NCI-H446 (cell line): Measurements from ENCODE around the gene MACF1.

Experiments
- DNase-seq, 2 experiments: peaks; one replicate each; lab custom pipeline; 2025; lab: John Stamatoyannopoulos, UW

The MACF1 gene

GRCh38 chr1:39352881-39353280, 148.4 kb downstream of the MACF1 start:
- DNase-seq = no peak

- no peak for DNase-seq
Observed at GRCh38 chr1:39354572-39354971, 150.1 kb downstream of the MACF1 start.

DNA sequence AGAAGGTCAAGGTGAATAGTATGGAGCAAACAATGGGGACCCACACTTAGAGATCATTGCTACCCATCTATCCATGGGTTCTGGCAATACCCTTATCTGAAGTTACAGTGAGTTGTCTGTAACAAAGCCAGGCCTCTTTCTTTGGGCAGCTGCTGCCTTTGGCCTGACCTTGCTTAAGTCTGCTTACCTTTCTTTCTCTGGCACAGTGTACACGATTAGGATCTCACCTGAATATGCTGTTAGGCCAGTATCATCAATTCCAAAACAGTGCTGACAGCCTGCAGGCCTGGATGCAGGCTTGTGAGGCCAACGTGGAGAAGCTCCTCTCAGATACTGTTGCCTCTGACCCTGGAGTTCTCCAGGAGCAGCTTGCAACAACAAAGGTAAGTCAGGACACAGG, 154.0 kb downstream of the MACF1 start:
- no peak for DNase-seq

GRCh38 chr1:39359028-39359570, 154.6 kb downstream of the MACF1 start:
- no peak for DNase-seq

GRCh38 chr1:39360731-39361130, 156.2 kb downstream of the MACF1 start:
- no peak for DNase-seq

GRCh38 chr1:39361446-39361845, 157.0 kb downstream of the MACF1 start:
- DNase-seq = no peak

GRCh38 chr1:39363267-39363666, 158.8 kb downstream of the MACF1 start:
- DNase-seq = no peak

DNA sequence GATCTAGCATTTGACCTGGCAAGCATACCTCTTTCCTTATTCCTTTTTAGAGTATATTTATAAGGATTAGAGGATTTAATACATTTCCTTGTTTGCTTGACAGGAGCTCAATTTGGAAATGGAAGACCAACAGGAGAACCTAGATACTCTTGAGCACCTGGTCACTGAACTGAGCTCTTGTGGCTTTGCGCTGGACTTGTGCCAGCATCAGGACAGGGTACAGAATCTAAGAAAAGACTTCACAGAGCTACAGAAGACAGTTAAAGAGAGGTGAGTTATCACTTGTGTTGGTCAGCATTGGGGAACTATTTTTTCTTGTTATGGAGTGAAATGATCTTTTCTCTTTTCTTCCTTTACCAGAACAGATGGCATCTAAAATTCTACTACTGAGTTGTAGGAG, 163.6 kb downstream of the MACF1 start:
- no peak for DNase-seq

DNA sequence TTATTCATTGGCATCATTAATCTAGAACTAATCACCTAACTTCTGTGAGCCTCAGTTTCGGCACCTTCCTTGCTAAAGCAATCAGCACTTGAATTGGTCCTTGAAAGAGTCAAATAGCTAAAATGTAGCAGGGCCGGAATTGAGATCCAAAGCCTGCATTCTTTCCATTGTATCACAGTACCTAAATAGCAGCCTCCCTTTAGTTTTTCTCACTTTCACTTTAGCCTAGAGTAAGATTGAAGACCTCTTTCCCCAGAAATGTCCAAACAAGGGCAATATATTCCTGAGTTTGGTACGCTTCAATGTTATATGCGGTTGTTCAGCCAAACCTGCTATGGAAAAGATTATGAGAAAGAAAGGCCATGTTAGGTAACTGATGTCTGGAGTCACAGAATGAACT, 165.1 kb downstream of the MACF1 start:
- no peak for DNase-seq

DNA sequence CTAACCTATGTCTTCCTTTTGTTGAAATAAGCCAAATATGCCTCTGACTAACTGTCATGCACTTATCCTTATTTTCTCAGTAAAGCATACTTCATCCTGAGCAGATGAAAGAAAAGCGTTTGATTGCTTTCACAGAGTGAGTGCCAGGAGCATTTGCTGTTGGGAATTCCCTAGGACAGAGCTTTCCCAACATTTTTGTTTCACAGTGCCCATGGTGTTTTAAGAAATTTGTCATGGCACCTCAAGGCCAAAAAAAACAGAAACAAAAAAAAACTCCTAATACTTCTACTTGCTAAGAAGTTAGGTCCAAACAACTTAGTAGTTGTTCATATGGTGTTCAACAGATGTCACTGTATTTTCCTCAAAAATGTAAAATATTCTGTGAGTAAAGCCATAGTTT, 166.1 kb downstream of the MACF1 start:
- DNase-seq = no peak

GRCh38 chr1:39372105-39372504, 167.6 kb downstream of the MACF1 start:
- no peak for DNase-seq

DNA sequence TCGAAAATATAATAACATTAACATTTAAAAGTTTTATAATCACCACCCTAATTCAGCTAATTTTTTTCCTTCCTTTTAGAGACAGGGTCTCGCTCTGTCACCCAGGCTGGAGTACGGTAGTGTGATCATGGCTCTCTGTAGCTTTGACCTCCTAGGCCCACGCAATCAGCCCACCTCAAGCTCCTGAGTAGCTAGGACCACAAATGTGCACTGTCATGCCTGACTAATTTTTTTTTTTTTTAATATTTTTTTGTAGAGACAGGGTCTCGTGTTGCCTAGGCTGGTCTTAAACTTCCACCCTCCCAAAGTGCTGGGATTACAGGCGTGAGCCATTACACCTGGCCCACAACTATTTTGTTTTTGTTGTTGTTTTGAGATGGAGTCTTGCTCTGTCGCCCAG, 172.2 kb downstream of the MACF1 start:
- DNase-seq = no peak

DNA sequence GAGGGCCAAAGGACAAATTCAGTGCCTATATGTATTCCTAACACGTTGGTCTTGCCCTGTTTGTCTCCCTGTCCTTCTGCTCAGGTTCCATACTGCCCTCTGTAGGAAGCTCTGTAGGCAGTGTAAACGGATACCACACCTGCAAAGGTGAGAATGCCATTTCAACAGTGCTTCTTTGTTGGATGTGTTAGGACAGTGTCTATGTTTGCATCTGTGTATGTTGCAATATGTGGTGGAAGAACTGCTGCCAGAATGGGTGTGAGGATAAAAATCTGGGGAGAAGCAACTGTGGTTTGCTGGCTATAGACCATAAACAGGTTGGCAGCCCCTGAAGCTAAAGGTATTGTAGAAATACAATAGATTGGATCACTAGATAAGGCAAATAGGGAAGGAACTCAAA, 173.9 kb downstream of the MACF1 start:
- no peak for DNase-seq

DNA sequence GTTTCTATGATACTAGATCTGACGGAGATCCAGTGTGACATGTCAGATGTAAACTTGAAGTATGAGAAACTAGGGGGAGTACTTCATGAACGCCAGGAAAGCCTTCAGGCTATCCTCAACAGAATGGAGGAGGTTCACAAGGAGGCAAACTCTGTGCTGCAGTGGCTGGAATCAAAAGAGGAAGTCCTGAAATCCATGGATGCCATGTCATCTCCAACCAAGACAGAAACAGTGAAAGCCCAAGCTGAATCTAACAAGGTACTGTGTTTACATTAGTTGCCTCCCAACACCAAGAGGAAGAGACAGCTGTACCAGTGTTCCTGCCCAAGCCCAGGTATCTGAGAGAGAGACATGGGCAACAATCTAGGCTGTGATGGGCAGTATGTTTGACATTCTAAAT, 174.7 kb downstream of the MACF1 start:
- DNase-seq = no peak

- DNase-seq = no peak
Observed at GRCh38 chr1:39380036-39380435, 175.5 kb downstream of the MACF1 start.

DNA sequence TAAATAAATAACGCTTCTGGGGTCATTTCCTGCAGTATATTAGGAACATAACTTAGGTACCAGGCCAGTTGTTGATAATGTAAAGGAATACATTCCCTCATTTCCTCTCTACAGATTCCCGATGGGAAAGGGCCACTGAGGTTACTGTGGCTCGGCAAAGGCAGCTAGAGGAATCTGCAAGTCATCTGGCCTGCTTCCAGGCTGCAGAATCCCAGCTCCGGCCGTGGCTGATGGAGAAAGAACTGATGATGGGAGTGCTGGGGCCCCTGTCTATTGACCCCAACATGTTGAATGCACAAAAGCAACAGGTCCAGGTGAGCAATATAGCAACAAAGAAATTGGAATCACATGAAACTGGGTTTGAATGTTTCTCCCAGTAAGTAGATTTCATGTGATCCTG, 177.3 kb downstream of the MACF1 start:
- DNase-seq = no peak

DNA sequence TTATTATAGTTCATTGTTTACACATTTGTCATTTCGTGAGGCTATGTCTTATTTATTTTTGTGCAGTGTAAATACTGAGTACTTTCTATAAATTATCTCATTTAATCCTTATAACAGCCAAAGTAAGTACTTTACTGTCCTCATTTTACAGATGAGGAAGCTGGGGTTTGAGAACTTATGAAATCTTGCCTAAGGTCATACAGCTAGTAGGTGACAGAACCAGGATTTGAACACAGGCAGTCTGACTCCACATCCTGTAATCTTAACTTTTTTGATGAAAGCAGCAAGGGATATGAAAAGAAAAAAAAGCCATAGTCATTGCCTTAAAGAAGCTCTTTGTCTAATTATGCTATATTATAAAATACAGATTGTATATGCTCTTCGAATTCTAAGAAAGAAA, 179.8 kb downstream of the MACF1 start:
- no peak for DNase-seq

- no peak for DNase-seq
Observed at GRCh38 chr1:39385067-39385988, 180.8 kb downstream of the MACF1 start.

- no peak for DNase-seq
Observed at GRCh38 chr1:39386997-39387396, 182.5 kb downstream of the MACF1 start.

DNA sequence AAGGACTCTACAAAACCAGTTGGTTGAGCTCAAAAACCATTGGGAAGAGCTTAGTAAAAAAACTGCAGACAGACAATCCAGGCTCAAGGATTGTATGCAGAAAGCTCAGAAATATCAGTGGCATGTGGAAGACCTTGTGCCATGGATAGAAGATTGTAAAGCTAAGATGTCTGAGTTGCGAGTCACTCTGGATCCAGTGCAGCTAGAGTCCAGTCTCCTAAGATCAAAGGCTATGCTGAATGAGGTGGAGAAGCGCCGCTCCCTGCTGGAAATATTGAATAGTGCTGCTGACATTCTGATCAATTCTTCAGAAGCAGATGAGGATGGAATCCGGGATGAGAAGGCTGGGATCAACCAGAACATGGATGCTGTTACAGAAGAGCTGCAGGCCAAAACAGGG, 183.0 kb downstream of the MACF1 start:
- DNase-seq = no peak

- peak; percentile 40 to 41 for DNase-seq
Observed at GRCh38 chr1:39391691-39392679, 187.5 kb downstream of the MACF1 start.

DNA sequence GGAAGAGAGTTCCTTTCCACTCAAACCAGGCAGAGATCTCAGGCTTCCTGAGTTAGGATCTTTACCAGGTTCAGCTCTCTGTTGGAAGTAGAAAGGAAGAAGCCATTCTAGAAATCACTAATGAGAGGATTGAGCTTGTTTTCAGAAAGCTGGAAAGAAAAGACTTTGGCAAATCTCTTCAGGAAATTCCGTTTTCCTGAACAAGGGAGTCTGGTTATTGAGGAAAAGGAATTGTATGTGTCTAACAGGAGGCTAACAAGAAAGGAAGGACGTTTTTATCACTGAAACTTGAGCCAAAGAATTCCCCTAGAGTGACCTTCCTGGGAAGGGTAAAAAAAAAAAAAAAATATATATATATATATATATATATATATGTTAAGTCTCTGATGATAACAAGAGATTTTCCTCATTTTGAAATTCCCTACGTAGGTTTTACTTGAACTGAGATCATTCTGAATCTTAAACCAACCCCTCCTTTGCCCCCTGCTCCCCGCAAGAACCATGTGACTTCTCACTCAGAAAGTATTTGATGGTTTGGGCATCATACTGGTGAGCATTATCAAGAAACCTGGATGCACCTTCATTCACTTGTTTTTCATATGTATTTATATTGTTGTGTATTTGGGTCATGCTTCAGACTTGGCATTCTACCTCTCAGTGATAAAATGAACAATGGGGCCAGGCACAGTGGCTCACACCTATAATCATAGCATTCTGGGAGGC, 188.5 kb downstream of the MACF1 start:
- DNase-seq = no peak
